SK-N-MC (cell line): ENCODE data around the gene OR6K2.

Source experiments
- EZH2 ChIP-seq: fragments of 200-600 bp; sonication (generic); IDR thresholded peaks from one replicate; pipeline ENCODE4 v1.6.1; 2017; ENCODE audit warnings: antibody characterized with exemption
- FOXP2 ChIP-seq: optimal IDR thresholded peaks from 2 replicates; pipeline ENCODE3; 2011; ENCODE audit warnings: mild to moderate bottlenecking, moderate library complexity; ENCODE audit not compliant: insufficient read depth; ENCODE audit errors: extremely low read length, control extremely low read depth
- POLR2AphosphoS5 ChIP-seq: IDR thresholded peaks from 2 replicates; pipeline ENCODE4 v1.6.1; 2012; ENCODE audit warnings: mild to moderate bottlenecking, low read depth, low read length, borderline replicate concordance

- TF ChIP-seq POLR2AphosphoS5: no peak
- TF ChIP-seq EZH2: no peak
- no peak for TF ChIP-seq FOXP2
Measured at GRCh38 chr1:158700552-158700951, at the start of gene OR6K2.
